Subcutaneous abdominal adipose tissue (tissue), 5 donors: Measurements from ENCODE around the gene LHX3.

Source experiments
- H3K27ac ChIP-seq: one replicate; pipeline ENCODE4 v1.7.0; 2013; ENCODE audit warnings: low read depth, mild to moderate bottlenecking, inconsistent platforms, low read length, moderate library complexity
- H3K27me3 ChIP-seq, 5 donors: one replicate each; pipeline ENCODE4 v1.7.0; 2013; ENCODE audit warnings: low read length in 5 of 5, inconsistent platforms in 1 of 5; ENCODE audit not compliant: control insufficient read depth in 5 of 5, insufficient read depth in 4 of 5
- H3K36me3 ChIP-seq, 5 donors: one replicate each; pipeline ENCODE4 v1.7.0; 2013; ENCODE audit warnings: low read length in 5 of 5; ENCODE audit not compliant: control insufficient read depth in 5 of 5, insufficient read depth in 5 of 5
- H3K4me1 ChIP-seq, 5 donors: one replicate each; pipeline ENCODE4 v1.7.0; 2013; ENCODE audit warnings: low read length in 5 of 5, mild to moderate bottlenecking in 3 of 5, moderate library complexity in 1 of 5; ENCODE audit not compliant: control insufficient read depth in 5 of 5, insufficient read depth in 5 of 5
- H3K4me3 ChIP-seq, 5 donors: one replicate each; pipeline ENCODE4 v1.7.0; 2013; ENCODE audit warnings: low read length in 5 of 5, low read depth in 1 of 5
- H3K9ac ChIP-seq, 5 donors: one replicate each; pipeline ENCODE4 v1.7.0; 2013; ENCODE audit warnings: low read length in 5 of 5, mild to moderate bottlenecking in 4 of 5, moderate library complexity in 3 of 5
- H3K9me3 ChIP-seq, 5 donors: one replicate each; pipeline ENCODE4 v1.7.0; 2013; ENCODE audit warnings: low read length in 5 of 5; ENCODE audit not compliant: control insufficient read depth in 5 of 5
- donor health status: healthy.
- donor health status: healthy.
- donor health status: healthy.
- donor health status: healthy.
- donor health status: healthy.

Gene LHX3

DNA sequence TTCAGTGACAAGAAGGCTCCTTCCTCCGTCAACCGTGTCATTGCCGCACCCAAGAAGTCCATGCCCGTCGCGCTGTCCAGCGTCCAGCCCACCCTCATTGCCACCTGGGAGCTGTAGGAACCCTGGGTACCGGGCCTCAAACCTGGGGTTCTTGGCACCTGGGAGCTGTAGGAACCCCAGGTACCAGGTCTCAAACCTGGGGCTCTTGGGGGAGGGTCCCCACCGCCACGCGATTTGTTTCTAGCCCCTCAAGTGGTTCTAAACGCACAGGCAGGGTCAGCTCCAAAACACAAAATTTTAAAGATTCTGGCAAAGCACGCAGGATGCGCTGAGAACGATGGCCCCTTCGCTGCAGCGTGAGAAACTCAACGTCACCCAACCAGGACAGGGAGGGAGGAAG is 17.7 kb downstream of the LHX3 start:
- Histone ChIP-seq H3K9me3 (no peaks in the 10 kb centered on the region), H3K27ac (no peak overlapping the region), H3K27me3 (peaks cover 41 to 65% (median 52%) of the 10 kb centered on the region in 5 donors), H3K36me3 (no peaks in the 10 kb centered on the region), H3K4me1 (no peaks in the 10 kb centered on the region), H3K4me3 (no peak overlapping the region), H3K9ac (no peak overlapping the region)

DNA sequence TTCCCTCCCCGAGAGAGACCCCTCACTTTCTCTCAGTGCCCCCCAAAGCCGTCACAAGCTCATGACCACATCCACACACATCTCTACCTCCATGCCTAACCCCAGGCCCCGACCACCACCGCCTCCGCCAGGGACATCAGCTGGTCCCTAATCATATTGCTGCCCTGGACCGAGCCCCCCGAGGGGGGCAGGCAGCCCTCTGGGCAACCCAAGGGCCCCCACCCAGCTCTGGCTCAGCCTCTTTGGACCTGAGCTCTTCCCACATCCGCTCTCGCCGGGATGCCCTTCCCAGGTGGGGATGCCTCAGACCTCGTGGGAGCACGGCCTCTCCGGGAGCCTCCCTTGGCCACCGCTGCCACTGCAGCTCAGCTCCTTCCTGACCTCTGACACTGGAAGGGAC is 18.5 kb downstream of the LHX3 start:
- Histone ChIP-seq H3K36me3 (no peaks in the 10 kb centered on the region), H3K4me1 (no peaks in the 10 kb centered on the region), H3K9ac (no peak overlapping the region), H3K4me3 (no peak overlapping the region), H3K27ac (no peak overlapping the region), H3K27me3 (peaks cover 36 to 61% (median 48%) of the 10 kb centered on the region in 5 donors), H3K9me3 (no peaks in the 10 kb centered on the region)

DNA sequence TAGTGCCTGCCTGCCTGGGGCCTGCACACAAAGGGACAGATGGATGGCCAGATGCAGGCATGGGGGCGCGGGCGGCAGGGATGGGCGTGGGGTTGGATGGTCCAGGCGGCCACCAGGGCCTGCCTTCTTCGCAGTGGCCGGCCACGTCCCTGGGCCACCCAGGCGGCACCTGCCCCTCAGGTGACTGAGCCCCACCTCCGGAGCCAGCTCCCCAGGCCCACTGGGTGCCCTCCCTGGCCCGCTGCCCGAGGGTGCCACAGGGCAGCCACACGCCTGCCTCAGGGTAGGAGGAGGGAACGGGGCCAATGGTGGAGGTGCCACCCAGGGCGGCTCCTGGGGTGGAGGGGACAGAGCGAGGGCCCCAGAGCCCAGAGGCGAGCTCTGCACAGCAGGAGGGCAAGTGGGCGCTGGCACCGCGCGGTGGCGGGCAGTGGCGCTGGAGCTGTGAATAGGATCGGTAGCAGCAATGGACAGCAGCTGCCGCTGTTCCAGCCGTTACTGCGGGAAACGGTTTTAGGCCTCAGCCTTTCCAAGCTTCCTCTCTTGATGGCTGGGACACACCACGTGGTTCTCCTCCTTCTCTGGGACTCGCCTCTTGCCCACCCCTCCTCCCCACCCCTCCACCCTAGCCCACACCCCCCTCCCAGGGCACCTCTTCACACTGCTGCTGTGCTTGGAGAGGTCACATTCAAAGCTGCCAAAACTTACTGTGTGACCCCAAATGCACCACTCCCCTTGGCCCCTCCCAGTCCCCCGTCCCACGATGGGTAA is 19.1 kb downstream of the LHX3 start:
- H3K4me3 ChIP-seq: no peak overlapping the region
- no peak overlapping the region for H3K9ac ChIP-seq
- H3K4me1 ChIP-seq: no peaks in the 10 kb centered on the region
- H3K27ac ChIP-seq: no peak overlapping the region
- H3K36me3 ChIP-seq: no peaks in the 10 kb centered on the region
- no peaks in the 10 kb centered on the region for H3K9me3 ChIP-seq
- H3K27me3 ChIP-seq: peaks cover 33 to 55% (median 42%) of the 10 kb centered on the region in 5 donors

DNA sequence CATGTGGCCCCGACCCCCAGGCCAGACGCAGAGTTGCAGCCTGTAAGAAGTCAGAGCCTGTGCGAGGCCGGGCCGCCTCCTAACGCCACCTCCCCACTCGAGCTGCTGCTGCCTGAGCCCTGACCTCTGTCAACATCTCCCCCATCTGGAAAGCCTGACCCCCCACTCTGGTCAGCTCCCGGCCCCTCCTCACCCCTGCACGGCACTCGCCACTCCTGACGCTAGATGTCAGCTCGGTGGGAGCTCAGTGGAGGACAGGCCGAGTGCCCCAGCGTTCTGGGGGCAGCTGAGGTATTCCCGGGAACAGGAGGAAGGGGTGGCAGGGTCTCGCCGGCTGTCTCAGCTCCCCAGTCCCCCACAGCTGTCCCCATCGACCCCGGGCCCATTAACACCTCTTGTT is 19.9 kb downstream of the LHX3 start:
- no peak overlapping the region for H3K27ac ChIP-seq
- H3K9ac ChIP-seq: no peak overlapping the region
- H3K9me3 ChIP-seq: no peaks in the 10 kb centered on the region
- H3K36me3 ChIP-seq: no peaks in the 10 kb centered on the region
- H3K4me3 ChIP-seq: no peak overlapping the region
- H3K4me1 ChIP-seq: no peaks in the 10 kb centered on the region
- H3K27me3 ChIP-seq: peaks cover 30 to 48% (median 36%) of the 10 kb centered on the region in 5 donors

DNA sequence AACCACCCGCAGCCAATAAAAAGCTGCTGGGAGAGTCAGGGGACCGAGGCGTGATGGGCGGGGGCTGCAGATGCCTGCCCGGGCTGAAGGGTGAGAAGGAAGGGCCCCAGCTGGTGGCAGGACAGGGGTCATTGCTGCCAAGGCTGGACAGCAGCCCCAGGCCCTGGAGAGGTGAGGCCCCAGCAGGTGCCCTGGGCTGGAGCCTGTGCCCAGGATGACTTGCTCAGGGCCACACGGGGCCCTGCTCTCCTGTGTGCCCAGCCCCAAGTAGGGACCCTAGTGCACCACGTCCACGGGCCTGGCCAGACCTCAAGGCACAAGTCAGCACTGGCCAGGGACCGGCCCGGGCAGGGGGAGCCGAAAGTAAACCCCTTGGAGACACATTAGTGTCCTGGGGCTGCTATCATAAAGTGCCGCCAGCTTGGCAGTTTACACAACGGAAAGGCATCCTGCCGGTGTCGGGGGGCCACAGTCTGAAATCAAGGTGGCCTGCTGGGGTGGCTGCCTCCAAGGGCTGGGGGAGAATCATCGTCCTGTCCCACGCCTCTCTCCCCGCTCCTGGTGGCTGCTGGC is 22.0 kb downstream of the LHX3 start:
- Histone ChIP-seq H3K4me3 (no peak overlapping the region), H3K9ac (no peak overlapping the region), H3K4me1 (no peaks in the 10 kb centered on the region), H3K27ac (no peak overlapping the region), H3K36me3 (no peaks in the 10 kb centered on the region), H3K9me3 (no peaks in the 10 kb centered on the region), H3K27me3 (peaks cover 31 to 45% (median 35%) of the 10 kb centered on the region in 5 donors)

DNA sequence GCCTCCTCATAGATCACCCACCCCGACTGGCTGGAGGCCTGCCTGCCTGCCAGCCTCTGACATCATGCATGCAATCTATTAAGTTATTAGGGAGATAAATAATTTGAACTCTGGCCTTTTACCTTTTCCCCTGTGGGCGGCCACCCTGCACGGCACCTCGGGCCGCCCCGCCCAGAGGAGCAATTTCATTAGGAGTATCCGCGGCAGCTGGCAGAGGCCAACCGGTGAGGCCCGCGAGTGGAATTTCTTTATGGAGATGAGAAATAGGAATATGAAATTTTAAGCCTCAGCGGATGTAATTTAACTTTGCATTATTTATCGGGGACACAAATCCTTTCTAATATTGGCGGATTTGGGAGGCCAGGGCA is 22.5 kb downstream of the LHX3 start:
- Histone ChIP-seq H3K27ac (no peak overlapping the region), H3K9ac (no peak overlapping the region), H3K4me1 (no peaks in the 10 kb centered on the region), H3K9me3 (no peaks in the 10 kb centered on the region), H3K36me3 (no peaks in the 10 kb centered on the region), H3K4me3 (no peak overlapping the region), H3K27me3 (peaks cover 28 to 40% (median 32%) of the 10 kb centered on the region in 5 donors)

DNA sequence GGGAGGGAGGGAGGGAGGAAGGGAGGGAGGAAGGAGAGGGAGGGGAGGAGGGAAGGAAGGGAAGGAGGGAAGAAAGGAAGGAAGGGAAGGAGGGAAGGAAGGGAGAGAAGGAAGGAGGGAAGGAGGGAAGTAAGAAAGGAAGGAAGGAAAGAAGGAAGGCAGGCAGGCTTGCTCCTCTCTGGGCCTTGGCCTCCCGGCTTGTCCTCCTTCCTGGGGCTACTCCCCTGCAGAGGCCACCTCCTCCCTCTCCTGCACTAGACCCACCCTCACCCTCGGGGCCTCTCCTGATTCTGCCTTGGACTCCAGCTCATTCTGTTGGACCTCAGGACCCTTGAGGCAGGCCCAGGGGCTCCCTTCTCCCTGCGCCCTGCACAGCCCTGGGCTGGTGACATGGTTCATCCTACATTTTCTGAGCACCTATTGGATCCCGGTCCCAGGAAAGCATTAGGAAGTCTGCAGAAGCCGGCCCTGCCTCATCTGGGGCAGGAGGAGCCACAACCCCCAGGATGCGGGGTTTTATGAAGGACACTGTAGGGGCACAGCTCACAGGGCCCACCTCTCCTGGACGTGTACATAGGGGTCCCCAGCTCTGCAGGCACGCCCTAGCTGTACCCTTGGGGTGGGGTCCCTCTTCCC is 23.0 kb downstream of the LHX3 start:
- H3K4me3 ChIP-seq: no peak overlapping the region
- no peak overlapping the region for H3K27ac ChIP-seq
- H3K9ac ChIP-seq: no peak overlapping the region
- H3K9me3 ChIP-seq: no peaks in the 10 kb centered on the region
- no peaks in the 10 kb centered on the region for H3K36me3 ChIP-seq
- no peaks in the 10 kb centered on the region for H3K4me1 ChIP-seq
- H3K27me3 ChIP-seq: peaks cover 26 to 37% (median 30%) of the 10 kb centered on the region in 5 donors

DNA sequence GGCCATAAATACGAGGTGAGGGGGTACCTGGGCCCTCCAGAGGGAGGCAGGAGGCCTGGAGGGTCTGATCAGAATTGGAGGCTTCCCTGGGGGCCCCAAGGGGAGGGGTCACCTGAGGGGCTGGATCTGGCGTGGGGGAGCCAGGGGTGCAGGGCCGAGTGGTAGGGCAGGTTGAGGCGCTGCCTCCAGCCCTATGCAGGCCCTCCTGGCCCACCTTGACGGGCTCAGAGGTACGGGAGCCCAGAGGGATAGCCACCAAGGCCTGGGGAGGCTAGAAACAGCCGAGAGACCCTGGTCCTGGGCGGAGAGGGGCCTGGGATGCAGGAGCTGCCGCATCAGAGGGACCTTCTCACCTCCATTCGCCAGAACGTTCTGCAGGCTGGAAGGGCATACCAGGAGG is 24.3 kb downstream of the LHX3 start:
- H3K9me3 ChIP-seq: no peaks in the 10 kb centered on the region
- no peak overlapping the region for H3K9ac ChIP-seq
- H3K27ac ChIP-seq: no peak overlapping the region
- H3K4me1 ChIP-seq: no peaks in the 10 kb centered on the region
- no peak overlapping the region for H3K4me3 ChIP-seq
- no peaks in the 10 kb centered on the region for H3K36me3 ChIP-seq
- H3K27me3 ChIP-seq: peaks cover 21 to 29% (median 23%) of the 10 kb centered on the region in 5 donors

DNA sequence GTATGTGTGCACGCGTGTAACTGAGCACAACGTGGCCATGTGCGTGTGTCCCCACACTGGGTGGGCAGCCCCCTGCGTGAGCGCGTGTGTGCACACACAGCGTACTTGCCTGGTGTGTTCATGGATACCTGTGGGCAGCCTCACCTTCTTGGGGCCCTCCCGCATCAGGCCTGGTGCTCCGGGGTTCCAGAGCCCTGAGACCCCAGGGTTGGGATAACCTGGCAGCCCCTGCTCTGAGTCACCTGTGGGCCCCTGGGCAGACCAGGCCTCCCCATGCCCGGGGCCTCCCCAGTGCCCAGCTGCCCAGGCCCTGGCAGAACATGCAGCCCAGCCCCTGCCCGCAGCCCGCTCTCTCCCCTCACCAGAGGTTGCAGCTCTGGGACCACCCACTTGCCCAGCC is 25.2 kb downstream of the LHX3 start:
- H3K9me3 ChIP-seq: no peaks in the 10 kb centered on the region
- H3K9ac ChIP-seq: no peak overlapping the region
- H3K36me3 ChIP-seq: no peaks in the 10 kb centered on the region
- H3K27ac ChIP-seq: no peak overlapping the region
- H3K27me3 ChIP-seq: peaks cover 14 to 25% (median 21%) of the 10 kb centered on the region in 5 donors
- no peak overlapping the region for H3K4me3 ChIP-seq
- no peaks in the 10 kb centered on the region for H3K4me1 ChIP-seq

DNA sequence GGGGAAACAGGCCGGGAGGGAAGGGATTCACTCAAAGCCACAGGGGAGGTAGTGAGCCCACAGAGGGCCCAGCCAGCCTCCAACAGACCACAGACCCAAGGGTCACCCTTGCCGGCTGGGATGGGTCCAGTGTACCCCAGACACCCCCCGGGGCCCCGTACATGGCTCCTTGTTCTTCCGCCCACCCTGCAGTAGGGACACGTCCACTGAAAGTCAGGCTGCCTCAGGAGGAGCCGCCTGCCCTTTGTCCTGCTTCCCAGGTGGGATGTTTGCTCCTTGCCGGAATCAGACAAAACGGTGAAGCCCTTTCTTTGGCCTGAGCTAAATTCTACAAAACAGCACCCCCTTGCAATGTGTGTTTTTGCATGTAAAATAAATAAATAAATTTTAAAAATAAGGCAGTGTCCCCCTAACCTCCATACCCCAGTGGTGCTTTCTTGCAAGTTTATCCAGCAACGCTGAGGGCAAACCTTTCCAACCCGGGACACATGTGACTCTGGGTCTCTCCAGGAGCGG is 25.8 kb downstream of the LHX3 start:
- no peaks in the 10 kb centered on the region for H3K36me3 ChIP-seq

More for the DNA sequence above, 25.8 kb downstream of the LHX3 start:
- H3K27me3 ChIP-seq: peaks cover 14 to 25% (median 21%) of the 10 kb centered on the region in 5 donors
- no peak overlapping the region for H3K27ac ChIP-seq
- no peak overlapping the region for H3K4me3 ChIP-seq
- no peaks in the 10 kb centered on the region for H3K4me1 ChIP-seq
- no peak overlapping the region for H3K9ac ChIP-seq
- no peaks in the 10 kb centered on the region for H3K9me3 ChIP-seq
